GM12878 (cell line): ENCODE results near the gene SLC30A7. TPM values are rescaled to one million over a fixed set of nuclear protein-coding genes. Genes with fewer than 3 reads are reported as not detected.

Experiments
- ATAC-seq: fragments of 200-7000 bp; cut with Tn5 transposase; 3 replicates; pipeline ENCODE4 v1.9.1; 2020; ENCODE audit warnings: mild to moderate bottlenecking, moderate library complexity
- BruUV-seq: library from RNA; stranded (reverse); fragments of 400-500 nt; replicated peaks from 2 replicates; lab custom pipeline; 2021; lab: Mats Ljungman, UMichigan
- CTCF ChIA-PET: fragments of 300-600 bp; sonication (Branson Sonifier 250); formaldehyde crosslinking; extraction: SDS; loops from one replicate; lab custom pipeline; 2021; ENCODE audit warnings: inconsistent platforms; lab: Yijun Ruan, JAX
- POLR2A ChIA-PET: fragments of 350-600 bp; formaldehyde crosslinking; extraction: SDS; loops from one replicate; lab custom pipeline; 2021; ENCODE audit warnings: inconsistent platforms; lab: Charles Lee
- RAD21 ChIA-PET: fragments of 300-600 bp; sonication (Branson Sonifier 250); formaldehyde crosslinking; loops from one replicate; lab custom pipeline; 2023; ENCODE audit warnings: antibody characterized with exemption; ENCODE audit not compliant: unreplicated experiment; lab: Charles Lee
- SMC1A ChIA-PET: fragments of 300-600 bp; sonication (Branson Sonifier 250); formaldehyde crosslinking; loops from one replicate; lab custom pipeline; 2023; ENCODE audit not compliant: unreplicated experiment, uncharacterized antibody; lab: Charles Lee
- DNase-seq: peaks from one replicate; pipeline ENCODE4 v3.0.0-alpha.2; 2011; ENCODE audit warnings: low read depth, low spot score
- FAIRE-seq: peaks from 3 replicates; lab custom pipeline; 2011; peaks lifted over from hg19 to GRCh38; lab: Jason Lieb, UNC
- H2AFZ ChIP-seq: 2 replicates; pipeline ENCODE4 v1.6.0; 2011; ENCODE audit warnings: low read depth, low read length, control low read depth; ENCODE audit not compliant: control insufficient read depth
- H3K27ac ChIP-seq: 2 replicates; pipeline ENCODE4 v1.5.1; 2011; ENCODE audit warnings: control low read depth; ENCODE audit not compliant: control insufficient read depth, insufficient read depth
- H3K27me3 ChIP-seq, 2 experiments: replicated peaks in 1 of 2; 2 replicates each; pipeline versions ENCODE4 v1.6.0 to v1.6.1; 2011; ENCODE audit warnings: low read length in 1 of 2; ENCODE audit not compliant: control insufficient read depth in 2 of 2, insufficient read depth in 2 of 2
- H3K36me3 ChIP-seq, 2 experiments: 2 replicates each; pipeline ENCODE4 v1.5.1; 2011; ENCODE audit warnings: low read length in 1 of 2; ENCODE audit not compliant: control insufficient read depth in 2 of 2, insufficient read depth in 2 of 2
- H3K4me1 ChIP-seq: 2 replicates; pipeline ENCODE4 v1.6.1; 2011; ENCODE audit warnings: mild to moderate bottlenecking, low read length, moderate library complexity, mixed read lengths; ENCODE audit not compliant: control insufficient read depth, insufficient read depth
- H3K4me2 ChIP-seq: 2 replicates; pipeline ENCODE4 v1.6.0; 2011; ENCODE audit warnings: control low read depth; ENCODE audit not compliant: control insufficient read depth, insufficient read depth
- H3K4me3 ChIP-seq: fragments of 200-600 bp; sonication (generic); 2 replicates; pipeline ENCODE4 v1.5.1; 2016
- H3K79me2 ChIP-seq: 2 replicates; pipeline ENCODE4 v1.6.0; 2011; ENCODE audit warnings: low read length; ENCODE audit not compliant: control insufficient read depth, insufficient read depth
- H3K9ac ChIP-seq: 2 replicates; pipeline ENCODE4 v1.8.0; 2011; ENCODE audit warnings: low read length, control low read depth, mixed read lengths; ENCODE audit not compliant: control insufficient read depth, insufficient read depth
- H3K9me3 ChIP-seq: replicated peaks from 3 replicates; pipeline ENCODE4 v1.5.1; 2011; ENCODE audit warnings: mild to moderate bottlenecking, low read length; ENCODE audit not compliant: control insufficient read depth, insufficient read depth
- H4K20me1 ChIP-seq: 2 replicates; pipeline ENCODE4 v1.6.0; 2011; ENCODE audit not compliant: control insufficient read depth, insufficient read depth
- FOXK2 ChIP-seq: fragments of 450-650 bp; IDR thresholded peaks from 2 replicates; pipeline ENCODE4 v1.6.1; 2017; ENCODE audit warnings: mild to moderate bottlenecking, moderate library complexity
- IKZF1 ChIP-seq: fragments of 450-650 bp; conservative IDR thresholded peaks from 2 replicates; pipeline ENCODE4 v1.6.1; 2017; ENCODE audit warnings: antibody characterized with exemption, mild to moderate bottlenecking
- IKZF2 ChIP-seq, 2 experiments: fragments of 450-650 bp; IDR thresholded peaks; 2 replicates each; pipeline ENCODE4 v1.6.1; 2017; ENCODE audit warnings: mild to moderate bottlenecking in 2 of 2, moderate library complexity in 2 of 2
- KDM1A ChIP-seq: fragments of 200-600 bp; sonication (generic); IDR thresholded peaks from 2 replicates; pipeline ENCODE4 v1.6.1; 2016; ENCODE audit warnings: borderline replicate concordance
- MTA3 ChIP-seq: IDR thresholded peaks from 2 replicates; pipeline ENCODE4 v1.6.1; 2012; ENCODE audit warnings: low read length, inconsistent platforms, borderline replicate concordance
- NBN ChIP-seq: fragments of 450-650 bp; IDR thresholded peaks from 2 replicates; pipeline ENCODE4 v1.6.1; 2016
- NR2F1 ChIP-seq: fragments of 450-650 bp; conservative IDR thresholded peaks from 2 replicates; pipeline ENCODE4 v1.6.1; 2017; ENCODE audit warnings: mild to moderate bottlenecking
- PKNOX1 ChIP-seq: fragments of 450-650 bp; IDR thresholded peaks from 2 replicates; pipeline ENCODE4 v1.6.1; 2016; ENCODE audit warnings: mild to moderate bottlenecking
- POU2F2 ChIP-seq: IDR thresholded peaks from 3 replicates; pipeline ENCODE4 v1.6.1; 2011; ENCODE audit warnings: low read depth, mild to moderate bottlenecking, low read length, borderline replicate concordance
- RCOR1 ChIP-seq: conservative IDR thresholded peaks from 2 replicates; pipeline ENCODE4 v1.6.1; 2012; ENCODE audit warnings: low read depth, low read length, improper control_type of control experiment
- SREBF1 ChIP-seq: IDR thresholded peaks from 2 replicates; pipeline ENCODE4 v1.6.1; 2012; ENCODE audit warnings: mild to moderate bottlenecking, low read length
- TAF1 ChIP-seq: IDR thresholded peaks from 2 replicates; pipeline ENCODE4 v1.6.1; 2011; ENCODE audit warnings: mild to moderate bottlenecking, low read depth, low read length, borderline replicate concordance
- YY1 ChIP-seq: IDR thresholded peaks from 2 replicates; pipeline ENCODE4 v1.6.1; 2011; ENCODE audit warnings: low read depth, mild to moderate bottlenecking, low read length
- ZZZ3 ChIP-seq: IDR thresholded peaks from 2 replicates; pipeline ENCODE4 v1.6.1; 2011; ENCODE audit warnings: low read depth; ENCODE audit not compliant: control insufficient read depth, insufficient read length
- in situ Hi-C: fragments of 300-500 bp; cut with MboI; formaldehyde crosslinking; loops from 9 replicates; pipeline ENCODE4 v1.14.3; 2018; ENCODE audit warnings: mixed read lengths
- intact Hi-C: fragments of 100-400 bp; cut with micrococcal nuclease; formaldehyde crosslinking; loops from one replicate; pipeline ENCODE4 v1.14.2; 2022; ENCODE audit not compliant: unreplicated experiment
- polyA plus RNA-seq, 11 experiments: library from polyadenylated mRNA; depleted of rRNA in 4 of 11; unstranded in 6 of 11; stranded (reverse) in 5 of 11; fragments of >200 nt; fragmentation: Nextera tagmentation in 4 of 11; fragmentation: Illumina TruSeq in 1 of 11; extraction: Ambion mirVana in 4 of 11; extraction: Trizol in 1 of 11; gene quantifications; 1 replicate in 1 of 11; 2 replicates in 10 of 11; pipeline versions ENCODE4 v1.2.1 to v1.2.3, GENCODE V29; 2011 to 2016; ENCODE audit warnings: inconsistent platforms in 2 of 11, missing spikeins in 2 of 11, low read depth in 1 of 11
- total RNA-seq, 4 experiments: library from RNA; depleted of rRNA in 3 of 4; stranded (reverse); fragments of >200 nt in 3 of 4; fragmentation: Illumina TruSeq in 1 of 4; extraction: Trizol in 1 of 4; gene quantifications; 2 replicates each; pipeline versions ENCODE4 v1.2.1 to v1.2.3, GENCODE V29; 2013 to 2021
- TF ChIP-seq, protein P1 (sequence below): IDR thresholded peaks from 2 replicates; pipeline ENCODE4 v1.6.1; 2012; ENCODE audit warnings: low read depth, low read length, improper control_type of control experiment
- TF ChIP-seq, protein P2 (sequence below): IDR thresholded peaks from 2 replicates; pipeline ENCODE4 v1.6.1; 2011; ENCODE audit warnings: mild to moderate bottlenecking, low read depth, low read length, moderate library complexity; ENCODE audit not compliant: insufficient replicate concordance
- TF ChIP-seq, protein P3 (sequence below): IDR thresholded peaks from 2 replicates; pipeline ENCODE4 v1.6.1; 2012; ENCODE audit warnings: mild to moderate bottlenecking, low read depth, low read length

The SLC30A7 gene
- total and polyA plus RNA-seq, 10 of the 15 experiments (the other 5 are each of a cell fraction or from before 2014, with no cell fraction given), result 4.4 to 23.3 (median 16.9) TPM

- TF ChIP-seq KDM1A, result no peak
- TF ChIP-seq ZZZ3, result no peak
- TF ChIP-seq NR2F1, result no peak
Measured at GRCh38 chr1:100909018-100909417, 13.1 kb downstream of the SLC30A7 start (continued).

DNA sequence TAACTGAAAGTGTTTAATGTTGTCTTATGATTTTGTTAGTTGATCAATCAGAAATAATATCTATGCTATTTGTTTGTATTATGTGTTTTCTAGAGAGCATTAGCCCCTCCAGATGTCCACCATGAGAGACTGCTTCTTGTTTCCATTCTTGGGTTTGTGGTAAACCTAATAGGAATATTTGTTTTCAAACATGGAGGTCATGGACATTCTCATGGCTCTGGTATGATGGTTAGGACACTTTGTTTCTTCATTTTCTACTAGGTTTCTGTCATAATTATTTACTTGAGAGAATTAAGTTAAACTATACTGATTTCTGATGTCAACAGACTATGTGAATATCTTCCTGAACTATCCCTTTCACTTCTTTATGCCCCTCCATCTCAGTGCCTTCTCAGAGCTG is 16.1 kb downstream of the SLC30A7 start:
- H3K4me3 ChIP-seq, result no peak overlapping the region
- POLR2A ChIA-PET, result no interaction called here

More for the DNA sequence above, 16.1 kb downstream of the SLC30A7 start:
- no TSS peak for BruUV-seq
- no peaks in the 10 kb centered on the region for H3K9me3 ChIP-seq
- no peak overlapping the region for H2AFZ ChIP-seq
- H3K4me1 ChIP-seq, result no peaks in the 10 kb centered on the region
- no peak for DNase-seq
- ChIA-PET CTCF (interaction anchor here (1.2 to 7.7 kb wide), 3 partner anchors 10 to 377 kb away, joined by 3 to 45 read pairs (median 5); no protein-coding TSS in a partner anchor), SMC1A (interaction anchor here (0.7 kb wide), 1 partner anchor 376 kb away, joined by 3 read pairs; no protein-coding TSS in a partner anchor), RAD21 (no interaction called here)
- H4K20me1 ChIP-seq, result no peaks in the 10 kb centered on the region
- no peak overlapping the region for H3K27ac ChIP-seq
- TF ChIP-seq, protein P1, sequence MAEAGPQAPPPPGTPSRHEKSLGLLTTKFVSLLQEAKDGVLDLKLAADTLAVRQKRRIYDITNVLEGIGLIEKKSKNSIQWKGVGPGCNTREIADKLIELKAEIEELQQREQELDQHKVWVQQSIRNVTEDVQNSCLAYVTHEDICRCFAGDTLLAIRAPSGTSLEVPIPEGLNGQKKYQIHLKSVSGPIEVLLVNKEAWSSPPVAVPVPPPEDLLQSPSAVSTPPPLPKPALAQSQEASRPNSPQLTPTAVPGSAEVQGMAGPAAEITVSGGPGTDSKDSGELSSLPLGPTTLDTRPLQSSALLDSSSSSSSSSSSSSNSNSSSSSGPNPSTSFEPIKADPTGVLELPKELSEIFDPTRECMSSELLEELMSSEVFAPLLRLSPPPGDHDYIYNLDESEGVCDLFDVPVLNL, result no peak
- TF ChIP-seq MTA3, result no peak
- no peak for TF ChIP-seq IKZF2 (IDR thresholded peaks at IDR 0.05)
- TF ChIP-seq, protein P2, sequence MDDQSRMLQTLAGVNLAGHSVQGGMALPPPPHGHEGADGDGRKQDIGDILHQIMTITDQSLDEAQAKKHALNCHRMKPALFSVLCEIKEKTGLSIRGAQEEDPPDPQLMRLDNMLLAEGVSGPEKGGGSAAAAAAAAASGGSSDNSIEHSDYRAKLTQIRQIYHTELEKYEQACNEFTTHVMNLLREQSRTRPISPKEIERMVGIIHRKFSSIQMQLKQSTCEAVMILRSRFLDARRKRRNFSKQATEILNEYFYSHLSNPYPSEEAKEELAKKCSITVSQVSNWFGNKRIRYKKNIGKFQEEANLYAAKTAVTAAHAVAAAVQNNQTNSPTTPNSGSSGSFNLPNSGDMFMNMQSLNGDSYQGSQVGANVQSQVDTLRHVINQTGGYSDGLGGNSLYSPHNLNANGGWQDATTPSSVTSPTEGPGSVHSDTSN, result no peak
- no peak for TF ChIP-seq POU2F2
- no peak for TF ChIP-seq SREBF1
- no peak for TF ChIP-seq FOXK2
- TF ChIP-seq, protein P3, sequence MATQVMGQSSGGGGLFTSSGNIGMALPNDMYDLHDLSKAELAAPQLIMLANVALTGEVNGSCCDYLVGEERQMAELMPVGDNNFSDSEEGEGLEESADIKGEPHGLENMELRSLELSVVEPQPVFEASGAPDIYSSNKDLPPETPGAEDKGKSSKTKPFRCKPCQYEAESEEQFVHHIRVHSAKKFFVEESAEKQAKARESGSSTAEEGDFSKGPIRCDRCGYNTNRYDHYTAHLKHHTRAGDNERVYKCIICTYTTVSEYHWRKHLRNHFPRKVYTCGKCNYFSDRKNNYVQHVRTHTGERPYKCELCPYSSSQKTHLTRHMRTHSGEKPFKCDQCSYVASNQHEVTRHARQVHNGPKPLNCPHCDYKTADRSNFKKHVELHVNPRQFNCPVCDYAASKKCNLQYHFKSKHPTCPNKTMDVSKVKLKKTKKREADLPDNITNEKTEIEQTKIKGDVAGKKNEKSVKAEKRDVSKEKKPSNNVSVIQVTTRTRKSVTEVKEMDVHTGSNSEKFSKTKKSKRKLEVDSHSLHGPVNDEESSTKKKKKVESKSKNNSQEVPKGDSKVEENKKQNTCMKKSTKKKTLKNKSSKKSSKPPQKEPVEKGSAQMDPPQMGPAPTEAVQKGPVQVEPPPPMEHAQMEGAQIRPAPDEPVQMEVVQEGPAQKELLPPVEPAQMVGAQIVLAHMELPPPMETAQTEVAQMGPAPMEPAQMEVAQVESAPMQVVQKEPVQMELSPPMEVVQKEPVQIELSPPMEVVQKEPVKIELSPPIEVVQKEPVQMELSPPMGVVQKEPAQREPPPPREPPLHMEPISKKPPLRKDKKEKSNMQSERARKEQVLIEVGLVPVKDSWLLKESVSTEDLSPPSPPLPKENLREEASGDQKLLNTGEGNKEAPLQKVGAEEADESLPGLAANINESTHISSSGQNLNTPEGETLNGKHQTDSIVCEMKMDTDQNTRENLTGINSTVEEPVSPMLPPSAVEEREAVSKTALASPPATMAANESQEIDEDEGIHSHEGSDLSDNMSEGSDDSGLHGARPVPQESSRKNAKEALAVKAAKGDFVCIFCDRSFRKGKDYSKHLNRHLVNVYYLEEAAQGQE, result no peak
- TF ChIP-seq TAF1, result no peak
- no peak for TF ChIP-seq PKNOX1
- TF ChIP-seq IKZF1, result no peak
- TF ChIP-seq RCOR1, result no peak
- TF ChIP-seq YY1, result no peak
- no peak for TF ChIP-seq NBN
- in situ Hi-C loops (no loop called here), intact Hi-C loops (no loop called here)
- no peak for ATAC-seq
- no peak for FAIRE-seq
- H3K79me2 ChIP-seq, result no peaks in the 10 kb centered on the region
- H3K9ac ChIP-seq, result no peak overlapping the region
- H3K36me3 ChIP-seq, result peaks cover 0 to 21% of the 10 kb centered on the region in 2 experiments
- no peak overlapping the region for H3K4me2 ChIP-seq
- H3K27me3 ChIP-seq, result no peaks in the 10 kb centered on the region
